ENCODE measurements around the gene B3GAT1.
"Not testable (repeated sequence)": the region's sequence is repeated elsewhere in the genome, so short reads cannot be mapped to it uniquely, and the experiment has no call there.

The B3GAT1 gene

DNA sequence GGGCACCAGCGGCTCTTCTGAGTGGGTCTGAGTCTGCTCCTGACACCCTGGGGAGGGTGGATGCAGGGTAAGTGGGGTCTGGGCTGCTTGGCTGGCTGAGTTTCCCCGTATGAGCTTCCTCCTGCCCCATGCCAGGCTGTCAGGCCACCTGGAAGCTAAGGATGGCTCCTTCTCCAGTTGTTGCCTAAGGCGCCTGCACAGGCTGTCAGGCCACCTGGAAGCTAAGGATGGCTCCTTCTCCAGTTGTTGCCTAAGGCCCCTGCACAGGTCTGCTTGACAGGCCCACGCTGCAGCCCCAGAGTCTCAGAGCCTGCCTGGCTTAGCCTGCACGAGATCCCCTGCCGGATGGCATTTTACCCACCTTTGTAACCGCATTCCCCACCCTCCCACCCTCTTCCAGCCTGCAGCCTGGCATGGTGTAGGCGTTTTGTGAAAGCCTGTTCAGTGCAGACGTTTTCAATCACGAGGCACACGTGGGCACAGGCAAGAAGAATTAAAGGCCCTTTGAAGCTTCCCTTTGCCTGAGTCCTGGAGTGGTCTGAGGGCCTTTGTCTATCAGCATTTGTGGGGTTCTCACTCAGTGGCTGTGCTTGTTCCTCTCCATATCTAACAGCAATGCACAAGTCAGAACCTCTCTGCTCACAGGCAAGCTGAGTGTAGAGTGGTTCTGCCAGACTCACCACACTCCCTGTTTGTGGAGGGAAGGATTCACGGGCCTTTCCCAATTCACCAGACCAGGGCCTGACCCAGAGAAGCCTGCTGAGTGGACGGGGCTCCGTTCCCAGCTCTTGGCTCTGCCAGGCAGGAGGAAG, 40.2 kb upstream of the B3GAT1 start:
- Histone ChIP-seq H2AFZ (ENCODE audit: low read length, unreplicated experiment) (no peak overlapping the region), H3K4me1 (ENCODE audit: control insufficient read depth, insufficient read depth, low read length, unreplicated experiment) (no peaks in the 10 kb centered on the region), H3K27ac (ENCODE audit: low read depth, low read length) (no peak overlapping the region), H3K4me3 (ENCODE audit: low read depth, low read length) (no peak overlapping the region), H3K79me2 (ENCODE audit: control insufficient read depth, insufficient read depth, low read length, unreplicated experiment) (no peaks in the 10 kb centered on the region), H3K27me3 (ENCODE audit: insufficient read depth, low read length) (no peaks in the 10 kb centered on the region), H3K36me3 (ENCODE audit: insufficient read depth, low read length) (no peaks in the 10 kb centered on the region)

DNA sequence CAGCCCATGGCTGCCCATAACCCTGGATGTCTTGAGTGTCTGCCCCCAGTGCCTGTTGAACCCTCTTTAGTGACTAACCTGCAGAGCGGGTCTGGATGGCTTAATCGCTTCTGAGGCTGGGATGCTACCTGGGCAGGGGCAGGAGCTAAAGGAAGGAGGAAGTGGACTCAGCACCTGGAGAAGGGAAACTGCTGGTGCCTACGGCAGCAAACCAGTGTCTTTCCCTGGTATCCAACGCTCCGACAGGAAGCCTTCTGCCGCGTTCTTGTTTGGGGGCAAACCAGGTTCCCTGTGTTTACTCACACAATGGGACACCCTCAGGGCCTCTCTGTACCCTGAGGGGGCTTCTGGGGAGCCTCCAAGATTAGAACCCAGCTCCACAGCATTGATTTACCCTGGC, 38.1 kb upstream of the B3GAT1 start:
- H3K27ac ChIP-seq (ENCODE audit: low read depth, low read length): no peak overlapping the region
- H3K4me1 ChIP-seq (ENCODE audit: control insufficient read depth, insufficient read depth, low read length, unreplicated experiment): no peaks in the 10 kb centered on the region
- H3K36me3 ChIP-seq (ENCODE audit: insufficient read depth, low read length): no peaks in the 10 kb centered on the region
- H3K27me3 ChIP-seq (ENCODE audit: insufficient read depth, low read length): no peaks in the 10 kb centered on the region
- no peak overlapping the region for H3K4me3 ChIP-seq (ENCODE audit: low read depth, low read length)
- no peaks in the 10 kb centered on the region for H3K79me2 ChIP-seq (ENCODE audit: control insufficient read depth, insufficient read depth, low read length, unreplicated experiment)
- H2AFZ ChIP-seq (ENCODE audit: low read length, unreplicated experiment): no peak overlapping the region

DNA sequence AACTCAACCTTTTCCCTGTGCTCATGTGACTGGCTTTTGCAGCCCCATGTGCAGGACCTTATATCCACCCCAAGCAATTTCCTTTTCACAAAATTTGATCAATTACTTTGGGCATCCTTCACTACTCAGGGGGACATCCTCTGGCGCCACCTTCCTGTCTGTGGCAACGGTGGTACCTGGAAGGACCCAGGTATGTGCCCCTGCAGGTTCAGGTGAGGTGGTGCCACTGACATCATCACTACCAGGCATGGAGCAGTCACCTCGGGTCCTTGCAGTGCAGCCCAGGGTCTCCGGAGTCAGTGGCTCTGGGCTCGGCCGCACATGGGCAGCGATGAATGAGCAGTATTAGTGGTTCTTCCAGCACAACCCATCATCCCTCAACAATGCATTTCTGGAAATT, 37.7 kb upstream of the B3GAT1 start:
- H3K27me3 ChIP-seq (ENCODE audit: insufficient read depth, low read length): no peaks in the 10 kb centered on the region

DNA sequence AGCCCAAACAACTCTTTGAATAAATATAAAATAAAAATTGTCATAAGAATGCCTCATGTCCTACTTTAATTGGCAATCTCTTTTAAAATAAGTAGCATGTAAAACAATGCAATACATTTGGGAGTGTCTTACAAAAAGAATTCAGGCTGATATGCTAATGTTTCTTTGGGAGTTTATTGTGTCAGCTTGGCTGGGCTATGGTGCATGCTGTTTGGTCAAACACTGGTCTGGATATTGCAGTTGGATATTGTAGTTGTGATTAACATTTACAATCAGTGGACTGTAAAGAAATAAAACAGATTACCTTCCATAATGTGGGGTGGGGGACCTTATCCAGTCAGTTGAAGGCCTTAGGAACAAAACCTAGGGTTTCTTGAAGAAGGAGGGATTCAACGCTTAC, 37.0 kb upstream of the B3GAT1 start:
- no peaks in the 10 kb centered on the region for H3K36me3 ChIP-seq (ENCODE audit: insufficient read depth, low read length)
- H3K27ac ChIP-seq (ENCODE audit: low read depth, low read length): no peak overlapping the region

More for the DNA sequence above, 37.7 kb upstream of the B3GAT1 start:
- H3K36me3 ChIP-seq (ENCODE audit: insufficient read depth, low read length): no peaks in the 10 kb centered on the region
- H3K4me3 ChIP-seq (ENCODE audit: low read depth, low read length): no peak overlapping the region
- no peaks in the 10 kb centered on the region for H3K79me2 ChIP-seq (ENCODE audit: control insufficient read depth, insufficient read depth, low read length, unreplicated experiment)
- H2AFZ ChIP-seq (ENCODE audit: low read length, unreplicated experiment): no peak overlapping the region
- no peaks in the 10 kb centered on the region for H3K4me1 ChIP-seq (ENCODE audit: control insufficient read depth, insufficient read depth, low read length, unreplicated experiment)
- no peak overlapping the region for H3K27ac ChIP-seq (ENCODE audit: low read depth, low read length)

DNA sequence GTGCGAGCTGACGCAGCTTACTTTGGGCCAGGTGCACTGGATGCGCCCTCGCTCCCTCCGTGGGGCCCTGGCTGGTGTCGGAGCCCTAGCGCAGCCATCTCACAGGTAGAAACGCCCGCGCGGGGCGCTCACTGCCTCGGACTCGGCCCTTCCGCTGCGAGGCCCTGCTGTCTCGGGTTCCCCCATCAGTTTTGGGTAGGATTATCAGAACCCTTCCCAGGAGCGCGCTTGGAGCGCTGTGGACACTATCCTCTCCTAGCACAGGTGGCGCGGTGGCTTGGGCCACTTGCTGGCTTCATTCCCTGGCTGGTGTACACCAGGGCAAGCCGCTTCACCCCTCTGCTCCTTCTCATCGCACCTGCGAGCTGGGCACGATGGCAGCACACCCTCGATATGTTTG, 35.7 kb upstream of the B3GAT1 start:
- Histone ChIP-seq H3K4me1 (ENCODE audit: control insufficient read depth, insufficient read depth, low read length, unreplicated experiment) (no peaks in the 10 kb centered on the region), H3K27me3 (ENCODE audit: insufficient read depth, low read length) (no peaks in the 10 kb centered on the region), H3K79me2 (ENCODE audit: control insufficient read depth, insufficient read depth, low read length, unreplicated experiment) (no peaks in the 10 kb centered on the region), H2AFZ (ENCODE audit: low read length, unreplicated experiment) (no peak overlapping the region), H3K27ac (ENCODE audit: low read depth, low read length) (no peak overlapping the region), H3K36me3 (ENCODE audit: insufficient read depth, low read length) (no peaks in the 10 kb centered on the region), H3K4me3 (ENCODE audit: low read depth, low read length) (no peak overlapping the region)

More for the DNA sequence above, 37.0 kb upstream of the B3GAT1 start:
- no peak overlapping the region for H2AFZ ChIP-seq (ENCODE audit: low read length, unreplicated experiment)
- H3K27me3 ChIP-seq (ENCODE audit: insufficient read depth, low read length): no peaks in the 10 kb centered on the region
- no peak overlapping the region for H3K4me3 ChIP-seq (ENCODE audit: low read depth, low read length)
- H3K79me2 ChIP-seq (ENCODE audit: control insufficient read depth, insufficient read depth, low read length, unreplicated experiment): no peaks in the 10 kb centered on the region
- H3K4me1 ChIP-seq (ENCODE audit: control insufficient read depth, insufficient read depth, low read length, unreplicated experiment): no peaks in the 10 kb centered on the region

DNA sequence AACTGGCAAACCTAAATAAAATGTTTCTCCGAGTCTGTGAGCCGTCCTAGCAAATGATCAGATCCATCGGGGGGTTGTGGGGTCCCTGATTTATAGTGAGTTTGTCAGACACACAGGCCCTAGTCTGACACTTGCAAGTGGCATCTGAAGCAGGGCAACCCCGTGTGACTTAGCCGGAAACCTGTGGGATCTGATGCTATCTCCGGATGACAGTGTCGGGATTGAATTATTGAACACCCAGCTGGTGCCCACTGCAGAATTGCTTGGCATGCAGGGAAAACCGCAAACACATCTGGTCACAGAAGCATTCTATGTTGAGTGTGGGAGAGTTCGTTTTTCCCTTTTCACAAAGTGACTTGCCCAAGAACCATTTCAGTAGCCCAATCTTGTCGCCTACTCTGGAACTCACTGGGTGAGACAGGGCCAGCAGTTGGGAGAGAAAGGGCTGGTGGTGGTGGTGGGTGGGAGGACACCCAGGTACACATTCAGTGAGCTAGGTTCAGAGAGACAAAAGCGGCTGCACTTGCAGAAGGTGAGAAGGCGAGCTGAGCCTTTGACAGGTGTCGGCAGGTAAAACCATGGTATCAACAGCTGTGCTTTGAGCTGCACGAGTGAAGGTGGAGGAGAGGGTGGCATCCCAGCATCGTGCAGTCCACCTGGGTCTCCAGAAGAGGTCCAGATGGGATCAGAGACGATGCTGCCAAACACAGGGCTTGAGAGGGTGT, 33.7 kb upstream of the B3GAT1 start:
- Histone ChIP-seq H3K36me3 (ENCODE audit: insufficient read depth, low read length) (no peaks in the 10 kb centered on the region), H2AFZ (ENCODE audit: low read length, unreplicated experiment) (no peak overlapping the region), H3K4me1 (ENCODE audit: control insufficient read depth, insufficient read depth, low read length, unreplicated experiment) (no peaks in the 10 kb centered on the region), H3K79me2 (ENCODE audit: control insufficient read depth, insufficient read depth, low read length, unreplicated experiment) (no peaks in the 10 kb centered on the region), H3K27ac (ENCODE audit: low read depth, low read length) (no peak overlapping the region), H3K4me3 (ENCODE audit: low read depth, low read length) (no peak overlapping the region), H3K27me3 (ENCODE audit: insufficient read depth, low read length) (no peaks in the 10 kb centered on the region)

DNA sequence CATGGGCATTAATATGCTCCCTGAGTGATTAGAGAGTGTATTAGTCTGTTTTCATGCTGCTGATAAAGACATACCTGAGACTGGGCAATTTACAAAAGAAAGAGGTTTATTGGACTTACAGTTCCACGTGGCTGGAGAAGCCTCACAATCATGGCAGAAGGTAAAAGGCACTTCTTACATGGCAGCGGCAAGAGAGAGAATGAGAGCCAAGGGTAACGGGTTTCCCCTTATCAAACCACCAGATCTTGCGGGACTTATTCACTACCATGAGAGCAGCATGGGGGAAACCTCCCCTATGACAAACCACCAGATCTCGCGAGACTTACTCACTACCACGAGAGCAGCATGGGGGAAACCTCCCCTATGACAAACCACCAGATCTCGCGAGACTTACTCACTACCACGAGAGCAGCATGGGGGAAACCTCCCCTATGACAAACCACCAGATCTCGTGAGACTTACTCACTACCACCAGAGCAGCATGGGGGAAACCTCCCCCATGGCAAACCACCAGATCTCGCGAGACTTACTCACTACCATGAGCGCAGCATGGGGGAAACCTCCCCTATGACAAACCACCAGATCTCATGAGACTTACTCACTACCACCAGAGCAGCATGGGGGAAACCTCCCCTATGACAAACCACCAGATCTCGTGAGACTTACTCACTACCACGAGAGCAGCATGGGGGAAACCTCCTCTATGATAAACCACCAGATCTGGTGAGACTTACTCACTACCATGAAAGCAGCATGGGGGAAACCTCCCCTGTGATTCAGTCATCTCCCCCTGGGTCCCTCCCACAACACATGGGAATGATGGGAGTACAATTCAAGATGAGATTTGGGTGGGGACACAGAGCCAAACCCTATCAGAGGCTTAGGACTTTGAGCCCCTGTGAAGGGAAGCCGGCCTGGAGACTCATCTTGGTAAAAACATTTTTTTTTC, 32.4 kb upstream of the B3GAT1 start:
- not testable (repeated sequence) for H3K4me1 ChIP-seq (ENCODE audit: control insufficient read depth, insufficient read depth, low read length, unreplicated experiment); H3K79me2 ChIP-seq (ENCODE audit: control insufficient read depth, insufficient read depth, low read length, unreplicated experiment); H3K27me3 ChIP-seq (ENCODE audit: insufficient read depth, low read length); H3K36me3 ChIP-seq (ENCODE audit: insufficient read depth, low read length); H2AFZ ChIP-seq (ENCODE audit: low read length, unreplicated experiment); H3K4me3 ChIP-seq (ENCODE audit: low read depth, low read length); H3K27ac ChIP-seq (ENCODE audit: low read depth, low read length)

DNA sequence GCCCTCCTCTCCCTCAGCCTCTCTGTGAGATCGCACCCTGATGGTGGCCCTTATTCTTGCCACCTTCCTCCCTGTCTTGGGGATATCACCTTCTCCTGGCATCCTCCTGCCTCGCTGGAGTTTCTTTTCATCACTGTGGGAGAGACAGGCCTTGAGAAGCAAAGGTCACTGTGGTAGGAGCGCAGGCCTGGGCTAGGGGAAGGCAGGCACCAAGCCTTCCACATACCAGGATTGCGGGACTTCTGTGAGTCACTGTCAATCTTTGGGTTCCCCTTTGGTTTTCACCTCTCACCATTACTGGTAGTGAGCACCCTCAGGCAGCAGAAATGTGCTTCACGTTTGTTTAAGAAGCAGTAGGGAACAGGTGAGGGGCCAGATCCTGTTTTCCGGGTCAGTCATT, 31.2 kb upstream of the B3GAT1 start:
- no peaks in the 10 kb centered on the region for H3K27me3 ChIP-seq (ENCODE audit: insufficient read depth, low read length)
- no peak overlapping the region for H3K27ac ChIP-seq (ENCODE audit: low read depth, low read length)
- H3K79me2 ChIP-seq (ENCODE audit: control insufficient read depth, insufficient read depth, low read length, unreplicated experiment): no peaks in the 10 kb centered on the region
- H3K4me1 ChIP-seq (ENCODE audit: control insufficient read depth, insufficient read depth, low read length, unreplicated experiment): no peaks in the 10 kb centered on the region
- H2AFZ ChIP-seq (ENCODE audit: low read length, unreplicated experiment): no peak overlapping the region
- H3K36me3 ChIP-seq (ENCODE audit: insufficient read depth, low read length): no peaks in the 10 kb centered on the region
- no peak overlapping the region for H3K4me3 ChIP-seq (ENCODE audit: low read depth, low read length)

DNA sequence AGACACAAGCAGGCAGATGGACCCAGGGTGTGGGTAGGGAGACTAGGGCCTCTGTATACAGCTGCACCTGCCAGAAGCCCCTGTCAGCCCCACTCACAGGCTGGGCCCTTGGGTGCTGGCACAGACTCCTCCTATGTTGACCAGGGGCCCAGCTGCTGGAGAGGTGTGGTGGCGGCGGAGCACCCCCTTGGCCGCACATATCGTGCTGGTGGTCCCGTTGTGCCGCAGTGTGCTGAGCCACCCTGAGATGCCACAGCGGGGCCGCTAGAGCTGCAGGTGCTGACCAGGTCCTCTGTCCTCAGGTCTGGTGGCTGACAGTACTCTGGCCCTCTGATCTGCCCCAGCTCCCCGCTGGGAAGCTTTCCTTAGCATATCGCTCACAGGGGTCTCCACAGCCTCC, 30.2 kb upstream of the B3GAT1 start:
- Histone ChIP-seq H3K36me3 (ENCODE audit: insufficient read depth, low read length) (no peaks in the 10 kb centered on the region), H2AFZ (ENCODE audit: low read length, unreplicated experiment) (no peak overlapping the region), H3K4me1 (ENCODE audit: control insufficient read depth, insufficient read depth, low read length, unreplicated experiment) (no peaks in the 10 kb centered on the region), H3K27ac (ENCODE audit: low read depth, low read length) (no peak overlapping the region), H3K27me3 (ENCODE audit: insufficient read depth, low read length) (no peaks in the 10 kb centered on the region), H3K4me3 (ENCODE audit: low read depth, low read length) (no peak overlapping the region), H3K79me2 (ENCODE audit: control insufficient read depth, insufficient read depth, low read length, unreplicated experiment) (no peaks in the 10 kb centered on the region)

DNA sequence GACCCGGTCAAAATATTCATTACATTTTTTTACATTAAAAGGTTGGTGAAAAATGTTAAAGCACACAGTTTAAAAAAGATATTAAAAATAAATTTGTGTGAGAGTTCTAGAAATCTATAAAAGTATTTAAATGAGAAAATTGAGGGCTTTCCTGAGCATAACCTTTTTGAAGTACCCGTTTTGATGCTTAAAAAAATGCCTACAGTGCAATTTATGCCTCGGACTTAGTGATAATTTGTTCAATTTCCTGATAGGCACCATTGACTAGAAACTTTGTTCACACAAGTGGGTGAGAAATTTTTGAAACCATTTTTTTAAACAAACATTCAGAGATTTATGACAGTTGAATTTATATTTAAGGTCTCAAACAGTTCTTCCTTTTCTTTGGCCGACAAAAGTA, 29.7 kb upstream of the B3GAT1 start:
- Histone ChIP-seq H3K4me1 (ENCODE audit: control insufficient read depth, insufficient read depth, low read length, unreplicated experiment) (no peaks in the 10 kb centered on the region), H3K79me2 (ENCODE audit: control insufficient read depth, insufficient read depth, low read length, unreplicated experiment) (no peaks in the 10 kb centered on the region), H2AFZ (ENCODE audit: low read length, unreplicated experiment) (no peak overlapping the region), H3K4me3 (ENCODE audit: low read depth, low read length) (no peak overlapping the region), H3K27ac (ENCODE audit: low read depth, low read length) (no peak overlapping the region), H3K36me3 (ENCODE audit: insufficient read depth, low read length) (no peaks in the 10 kb centered on the region), H3K27me3 (ENCODE audit: insufficient read depth, low read length) (no peaks in the 10 kb centered on the region)
